Activated naive CD4-positive, alpha-beta T cell treated with anti-CD3 and anti-CD28 coated beads, Interleukin-2, amount 50 U/mL, for 24 hours (primary cell): Measurements from ENCODE around the gene ZDHHC11.
"Not testable (repeated sequence)": the region's sequence is repeated elsewhere in the genome, so short reads cannot be mapped to it uniquely, and the experiment has no call there.

Experiments
- H3K27ac Mint-ChIP-seq: one replicate; pipeline ENCODE4 v1.8.0; 2021; ENCODE audit warnings: mild to moderate bottlenecking, mixed read lengths
- H3K27me3 Mint-ChIP-seq: one replicate; pipeline ENCODE4 v1.8.0; 2021; ENCODE audit warnings: mixed read lengths
- H3K36me3 Mint-ChIP-seq: one replicate; pipeline ENCODE4 v1.8.0; 2021; ENCODE audit warnings: mixed read lengths
- H3K4me1 Mint-ChIP-seq: one replicate; pipeline ENCODE4 v1.8.0; 2021; ENCODE audit warnings: mixed read lengths
- H3K4me3 Mint-ChIP-seq: one replicate; pipeline ENCODE4 v1.8.0; 2021; ENCODE audit warnings: mild to moderate bottlenecking, mixed read lengths
- H3K9me3 Mint-ChIP-seq: one replicate; pipeline ENCODE4 v1.8.0; 2021; ENCODE audit warnings: mixed read lengths

ZDHHC11 gene

GRCh38 chr5:785181-785705 lies 65.5 kb downstream of the ZDHHC11 start:
- not testable (repeated sequence) for H3K27ac Mint-ChIP-seq, H3K27me3 Mint-ChIP-seq, H3K36me3 Mint-ChIP-seq, H3K4me1 Mint-ChIP-seq, H3K9me3 Mint-ChIP-seq
- peak overlapping the region; percentile 68 for H3K4me3 Mint-ChIP-seq

- peak within 1 kb of the TSS; percentile 79 for H3K4me3 Mint-ChIP-seq
- H3K27ac Mint-ChIP-seq, H3K27me3 Mint-ChIP-seq, H3K9me3 Mint-ChIP-seq, H3K36me3 Mint-ChIP-seq, H3K4me1 Mint-ChIP-seq: not testable (repeated sequence)
Observed at GRCh38 chr5:784428-785177, 66.2 kb downstream of the ZDHHC11 start, which contains the start of gene ZDHHC11B. Gene ZDHHC11B (minus strand): TSS chr5:784729. CDS start chr5:766919, 17,810 bp downstream.

DNA sequence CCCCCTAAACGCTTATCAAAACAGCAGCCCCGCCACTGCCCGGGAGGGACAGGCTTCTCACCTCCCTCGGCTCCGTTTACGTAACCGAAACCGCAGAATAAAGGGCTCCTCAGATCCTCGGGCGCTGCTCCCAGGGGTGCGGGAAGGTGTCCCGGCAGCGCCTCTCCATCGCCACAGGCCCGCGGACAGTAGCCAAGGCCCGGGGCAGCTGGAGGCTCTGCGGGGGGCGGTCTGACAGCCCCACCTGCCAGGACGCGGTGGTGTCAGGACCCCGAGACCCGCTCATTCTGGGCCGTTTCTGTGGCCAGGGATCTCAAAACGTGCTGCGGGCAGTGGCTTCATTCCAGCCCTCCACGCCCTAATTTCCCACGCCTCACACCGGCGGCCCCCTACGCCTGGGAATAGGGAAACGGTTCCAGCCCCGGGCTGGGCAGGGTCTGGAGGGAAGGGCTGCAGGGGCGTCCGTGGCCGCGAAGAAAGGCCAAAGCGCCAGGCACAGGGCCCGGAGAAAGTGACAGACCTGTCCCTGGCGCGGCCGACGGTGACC lies 66.8 kb downstream of the ZDHHC11 start:
- not testable (repeated sequence) for H3K9me3 Mint-ChIP-seq, H3K4me1 Mint-ChIP-seq, H3K27ac Mint-ChIP-seq, H3K27me3 Mint-ChIP-seq, H3K36me3 Mint-ChIP-seq
- H3K4me3 Mint-ChIP-seq: peak overlapping the region; percentile 53

DNA sequence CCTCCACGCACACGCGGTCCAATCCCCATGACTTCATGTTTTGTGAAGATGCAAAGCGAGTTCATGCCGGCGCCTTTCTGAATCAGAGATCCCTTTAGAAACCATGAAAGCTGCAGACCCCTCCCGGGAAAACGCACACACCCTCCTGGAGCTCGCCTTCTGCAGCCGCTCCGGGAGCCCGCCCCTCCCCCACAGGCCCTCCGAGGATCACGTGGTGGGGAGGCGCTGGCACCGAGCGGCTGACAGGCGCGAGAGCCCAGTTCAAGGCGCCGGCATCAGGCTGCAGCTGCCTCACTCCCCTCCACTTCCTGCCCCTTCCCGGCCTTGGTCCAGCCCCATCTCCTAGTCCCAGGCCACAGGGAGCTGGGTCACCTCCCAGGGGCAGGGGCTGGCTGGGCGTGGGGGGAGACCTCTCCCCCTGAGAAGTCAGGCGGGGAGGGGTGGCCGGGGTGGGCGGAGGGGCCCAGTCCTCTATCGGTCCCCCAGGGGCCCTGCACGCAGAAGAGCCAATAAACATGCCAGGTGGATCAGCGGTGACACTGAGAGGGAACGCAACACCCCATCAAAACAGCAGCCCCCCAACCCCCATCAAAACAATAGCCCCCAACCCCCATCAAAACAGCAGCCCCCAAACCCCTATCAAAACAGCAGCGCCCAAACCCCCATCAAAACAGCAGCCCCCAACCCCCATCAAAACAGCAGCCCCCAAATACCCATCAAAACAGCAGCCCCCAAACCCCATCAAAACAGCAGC lies 67.6 kb downstream of the ZDHHC11 start:
- not testable (repeated sequence) for H3K27ac Mint-ChIP-seq, H3K4me1 Mint-ChIP-seq, H3K36me3 Mint-ChIP-seq, H3K9me3 Mint-ChIP-seq, H3K27me3 Mint-ChIP-seq
- H3K4me3 Mint-ChIP-seq: peak overlapping the region; percentile 53

GRCh38 chr5:782356-782755 lies 68.4 kb downstream of the ZDHHC11 start:
- H3K36me3 Mint-ChIP-seq, H3K27ac Mint-ChIP-seq: not testable (repeated sequence)

DNA sequence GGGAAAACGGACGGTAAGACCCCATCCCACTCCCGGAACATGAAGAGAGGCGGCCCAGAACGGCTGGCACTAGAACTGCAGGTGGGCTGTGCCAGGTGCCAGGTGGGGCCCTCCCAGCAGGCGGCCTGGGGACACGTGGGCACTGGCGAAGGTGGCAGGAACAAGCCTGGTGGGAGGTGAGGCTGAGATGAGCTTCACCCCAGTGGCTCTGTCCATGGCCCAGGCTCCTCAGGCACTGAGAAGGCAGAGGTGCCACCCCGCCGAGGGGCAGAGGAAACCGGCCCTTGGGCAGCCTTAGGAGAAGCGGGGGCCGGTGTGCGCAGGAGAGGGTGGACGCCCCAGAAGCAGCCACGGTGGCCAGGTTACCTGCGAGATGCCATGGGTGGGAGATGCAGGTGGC lies 70.2 kb downstream of the ZDHHC11 start:
- not testable (repeated sequence) for H3K27me3 Mint-ChIP-seq, H3K9me3 Mint-ChIP-seq, H3K4me3 Mint-ChIP-seq, H3K4me1 Mint-ChIP-seq, H3K36me3 Mint-ChIP-seq, H3K27ac Mint-ChIP-seq

More at GRCh38 chr5:782356-782755, 68.4 kb downstream of the ZDHHC11 start:
- not testable (repeated sequence) for H3K27me3 Mint-ChIP-seq, H3K4me3 Mint-ChIP-seq, H3K9me3 Mint-ChIP-seq, H3K4me1 Mint-ChIP-seq

- H3K4me3 Mint-ChIP-seq, H3K36me3 Mint-ChIP-seq, H3K27ac Mint-ChIP-seq, H3K27me3 Mint-ChIP-seq, H3K9me3 Mint-ChIP-seq, H3K4me1 Mint-ChIP-seq: not testable (repeated sequence)
Observed at GRCh38 chr5:778967-779366, 71.8 kb downstream of the ZDHHC11 start.

- H3K27me3 Mint-ChIP-seq, H3K4me3 Mint-ChIP-seq, H3K4me1 Mint-ChIP-seq, H3K9me3 Mint-ChIP-seq, H3K36me3 Mint-ChIP-seq: not testable (repeated sequence)
- H3K27ac Mint-ChIP-seq: peak overlapping the region; percentile 79
Observed at GRCh38 chr5:778421-778820, 72.4 kb downstream of the ZDHHC11 start.

- no peak overlapping the region for H3K4me3 Mint-ChIP-seq
- H3K36me3 Mint-ChIP-seq: no peaks in the 10 kb centered on the region
- H3K9me3 Mint-ChIP-seq: no peaks in the 10 kb centered on the region
- no peaks in the 10 kb centered on the region for H3K4me1 Mint-ChIP-seq
- no peak overlapping the region for H3K27ac Mint-ChIP-seq
- H3K27me3 Mint-ChIP-seq: peaks cover 3% of the 10 kb centered on the region
Observed at GRCh38 chr5:777756-778161, 73.0 kb downstream of the ZDHHC11 start.

DNA sequence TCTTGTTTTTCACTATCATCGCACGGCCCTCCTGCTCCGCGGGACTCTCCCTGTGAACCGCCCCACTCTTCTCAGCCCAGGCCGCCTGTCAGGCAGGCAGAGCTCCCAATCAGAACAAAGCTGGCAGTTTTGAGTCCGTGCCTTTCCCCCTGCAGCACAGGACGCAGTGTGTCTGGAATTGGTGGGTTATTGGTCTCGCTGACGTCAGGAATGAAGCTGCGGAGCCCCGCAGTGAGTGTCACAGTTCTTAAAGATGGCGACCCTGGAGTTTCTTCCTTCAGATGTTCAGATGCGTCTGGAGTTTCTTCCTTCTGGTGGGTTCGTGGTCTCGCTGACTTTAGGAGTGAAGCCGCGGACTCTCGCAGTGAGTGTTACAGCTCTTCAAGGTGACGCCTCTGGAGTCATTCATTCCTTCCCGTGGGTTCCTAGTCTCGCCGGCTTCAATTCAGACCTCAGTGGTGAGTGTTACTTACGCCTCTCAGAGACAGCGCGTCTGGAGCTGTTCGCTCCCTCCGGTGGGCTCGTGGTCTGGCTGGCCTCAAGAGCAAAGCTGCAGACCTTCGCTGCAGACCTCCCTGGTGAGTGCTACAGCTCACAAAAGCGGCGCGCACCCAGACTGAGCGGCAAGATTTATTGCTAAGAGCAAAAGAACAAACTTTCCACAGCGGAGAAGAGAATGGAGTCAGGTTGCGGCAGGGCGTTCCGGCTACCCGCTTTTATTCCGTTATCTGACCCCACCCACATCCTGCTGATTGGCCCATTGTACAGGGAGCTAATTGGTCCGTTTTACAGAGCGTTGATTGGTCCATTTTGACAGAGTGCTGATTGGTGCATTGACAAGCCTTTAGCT lies 73.7 kb downstream of the ZDHHC11 start:
- Mint-ChIP-seq H3K36me3 (no peaks in the 10 kb centered on the region), H3K4me3 (no peak overlapping the region), H3K27ac (no peak overlapping the region), H3K27me3 (peaks cover 3% of the 10 kb centered on the region), H3K4me1 (no peaks in the 10 kb centered on the region), H3K9me3 (no peaks in the 10 kb centered on the region)

GRCh38 chr5:775961-776861 lies 74.6 kb downstream of the ZDHHC11 start:
- no peaks in the 10 kb centered on the region for H3K4me1 Mint-ChIP-seq
- H3K4me3 Mint-ChIP-seq: no peak overlapping the region
- H3K27me3 Mint-ChIP-seq: peaks cover 3% of the 10 kb centered on the region
- no peaks in the 10 kb centered on the region for H3K9me3 Mint-ChIP-seq
- H3K27ac Mint-ChIP-seq: no peak overlapping the region
- no peaks in the 10 kb centered on the region for H3K36me3 Mint-ChIP-seq

GRCh38 chr5:775595-775960 lies 75.2 kb downstream of the ZDHHC11 start:
- H3K27ac Mint-ChIP-seq, H3K4me1 Mint-ChIP-seq, H3K9me3 Mint-ChIP-seq, H3K36me3 Mint-ChIP-seq, H3K27me3 Mint-ChIP-seq, H3K4me3 Mint-ChIP-seq: not testable (repeated sequence)

GRCh38 chr5:774854-775505 lies 75.8 kb downstream of the ZDHHC11 start:
- H3K27me3 Mint-ChIP-seq, H3K4me1 Mint-ChIP-seq, H3K36me3 Mint-ChIP-seq: not testable (repeated sequence)

GRCh38 chr5:774304-774703 lies 76.5 kb downstream of the ZDHHC11 start:
- not testable (repeated sequence) for H3K27ac Mint-ChIP-seq, H3K9me3 Mint-ChIP-seq, H3K4me3 Mint-ChIP-seq, H3K36me3 Mint-ChIP-seq, H3K27me3 Mint-ChIP-seq, H3K4me1 Mint-ChIP-seq

More at GRCh38 chr5:774854-775505, 75.8 kb downstream of the ZDHHC11 start:
- not testable (repeated sequence) for H3K9me3 Mint-ChIP-seq, H3K4me3 Mint-ChIP-seq, H3K27ac Mint-ChIP-seq
